NCI-H82 treated with DMSO at 0.1 percent for 48 hours (cell line): Measurements from ENCODE around the gene ATF5.
"Not testable (repeated sequence)": the region's sequence is repeated elsewhere in the genome, so short reads cannot be mapped to it uniquely, and the experiment has no call there.

Experiments
- DNase-seq: peaks from one replicate; lab custom pipeline; 2025; ENCODE audit not compliant: unreplicated experiment; lab: John Stamatoyannopoulos, UW

The ATF5 gene

GRCh38 chr19:49949742-49950589, 21.0 kb downstream of the ATF5 start:
- DNase-seq: no peak

DNA sequence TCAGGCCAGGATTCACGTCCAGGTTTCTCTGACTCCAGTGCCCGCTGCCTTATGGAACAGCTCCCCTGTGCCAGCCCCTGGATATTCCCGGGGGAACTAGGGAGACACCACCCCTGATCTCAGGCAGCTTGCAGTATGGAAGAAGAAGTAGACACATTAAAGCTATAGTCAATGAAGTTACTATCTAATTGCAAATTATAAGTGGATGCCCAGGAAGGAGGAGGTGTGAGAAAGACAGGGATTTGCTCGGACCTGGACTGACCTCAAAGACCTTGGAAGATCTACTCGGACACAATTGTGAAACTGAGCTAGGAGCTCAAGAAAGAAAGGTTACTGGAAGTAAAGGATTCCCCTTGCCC, 21.6 kb downstream of the ATF5 start:
- no peak for DNase-seq

- no peak for DNase-seq
Observed at GRCh38 chr19:49950956-49951526, 22.0 kb downstream of the ATF5 start.

- DNase-seq: no peak
Observed at GRCh38 chr19:49951806-49952478, 22.9 kb downstream of the ATF5 start.

GRCh38 chr19:49952479-49952836, 23.5 kb downstream of the ATF5 start:
- no peak for DNase-seq

DNA sequence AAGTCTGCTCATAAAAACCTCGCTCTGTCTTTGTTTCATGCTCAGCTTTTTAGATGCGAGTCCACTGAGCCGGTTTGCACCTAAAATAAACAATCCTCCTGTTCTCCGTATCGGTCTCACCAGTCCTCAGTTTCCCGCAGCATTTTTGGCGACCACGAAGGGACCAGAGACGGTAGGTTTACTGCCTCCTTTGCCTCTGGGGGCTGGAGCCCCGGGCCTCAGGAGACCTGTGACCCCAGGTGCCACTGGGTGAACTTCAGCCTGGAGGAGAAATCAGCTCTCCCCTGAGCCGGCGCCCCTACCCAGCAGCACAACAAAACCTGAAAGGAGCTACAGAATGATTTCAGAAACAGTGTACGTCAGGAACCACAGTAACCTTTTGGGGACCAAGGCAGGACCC, 23.9 kb downstream of the ATF5 start:
- DNase-seq: no peak

- no peak for DNase-seq
Observed at GRCh38 chr19:49953416-49953815, 24.4 kb downstream of the ATF5 start.

GRCh38 chr19:49954092-49954829, 25.3 kb downstream of the ATF5 start:
- no peak for DNase-seq

- no peak for DNase-seq
Observed at GRCh38 chr19:49954933-49955332, 25.9 kb downstream of the ATF5 start.

- DNase-seq: no peak
Observed at GRCh38 chr19:49956115-49956495, 27.1 kb downstream of the ATF5 start.

DNA sequence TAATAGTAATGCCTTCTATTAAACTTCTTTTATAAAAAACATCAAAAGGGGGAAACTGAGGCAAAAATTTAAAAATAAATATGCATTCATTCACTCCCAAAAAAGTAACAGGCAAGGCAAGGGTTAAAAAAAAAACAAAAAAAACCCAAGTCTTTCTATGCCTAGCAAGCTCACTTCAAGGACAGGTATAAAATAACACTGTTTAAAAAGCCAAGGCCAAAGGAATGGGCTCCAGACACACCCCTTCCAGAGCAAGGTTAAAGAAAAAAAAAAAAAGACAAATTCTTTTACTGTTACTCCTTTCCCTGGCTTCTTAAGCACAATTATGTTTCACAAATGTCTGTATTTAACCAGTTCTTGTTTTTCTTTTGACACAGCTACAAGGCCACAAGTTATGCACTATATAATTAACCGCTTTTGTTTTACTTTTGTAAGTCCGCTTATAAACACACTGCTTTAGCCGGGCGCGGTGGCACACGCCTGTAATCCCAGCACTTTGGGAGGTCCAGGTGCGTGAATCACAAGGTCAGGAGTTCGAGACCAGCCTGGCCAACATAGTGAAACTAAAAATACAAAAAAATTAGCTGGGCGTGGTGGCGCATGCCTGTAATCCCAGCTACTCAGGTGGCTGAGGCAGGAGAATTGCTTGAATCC, 28.4 kb downstream of the ATF5 start:
- no peak for DNase-seq

GRCh38 chr19:49958144-49958543, 29.1 kb downstream of the ATF5 start:
- not testable (repeated sequence) for DNase-seq

DNA sequence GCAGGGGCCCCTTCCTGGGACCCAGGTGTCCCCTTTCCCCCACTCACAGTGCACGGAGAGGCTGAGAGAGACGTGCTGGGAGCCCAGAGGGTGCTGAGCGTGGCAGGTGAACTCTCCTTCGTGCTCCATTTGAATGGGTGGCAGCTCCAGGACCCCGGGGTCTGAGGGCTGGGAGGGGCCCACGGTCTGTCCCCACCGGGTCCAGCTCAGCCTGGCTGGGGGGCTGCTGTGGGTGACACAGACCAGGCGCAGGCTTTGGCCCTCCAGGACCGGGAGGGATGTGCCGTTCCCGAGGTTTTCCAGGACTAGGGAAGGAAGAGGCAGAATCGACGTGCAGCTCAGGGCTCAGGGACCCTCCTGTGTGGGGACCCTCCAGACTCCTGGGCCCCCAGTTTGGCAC, 29.6 kb downstream of the ATF5 start:
- DNase-seq: not testable (repeated sequence)

- not testable (repeated sequence) for DNase-seq
Observed at GRCh38 chr19:49959892-49960291, 30.9 kb downstream of the ATF5 start.

DNA sequence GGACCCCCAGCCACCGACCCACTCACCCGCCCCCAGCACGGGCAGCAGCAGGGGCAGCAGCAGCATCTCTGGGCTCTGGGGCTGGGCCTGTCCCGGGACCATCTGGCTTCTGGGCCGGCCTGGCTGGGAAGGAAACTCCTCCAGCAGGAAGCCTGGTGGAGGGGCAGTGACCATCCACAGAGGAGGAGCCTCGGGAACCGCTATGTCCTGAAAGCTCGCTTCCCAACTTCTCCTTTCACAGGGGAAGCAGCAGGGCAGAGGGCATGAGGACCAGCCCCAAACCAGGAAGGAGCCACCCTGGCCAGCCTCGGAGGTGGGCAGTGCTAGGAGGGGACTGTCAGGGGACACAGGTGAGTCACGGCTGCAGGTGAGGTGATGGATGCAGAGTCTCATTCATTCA, 32.0 kb downstream of the ATF5 start, which contains the start of gene SIGLEC11:
Gene SIGLEC11, minus strand, starts transcription at position 193 of the 400 bp plus-strand sequence. Its CDS starts 91 bp downstream, at position 102.
- DNase-seq: not testable (repeated sequence)

- DNase-seq: no peak
Observed at GRCh38 chr19:49968279-49968922, 39.4 kb downstream of the ATF5 start.

- not testable (repeated sequence) for DNase-seq
Observed at GRCh38 chr19:49969355-49969754, 40.4 kb downstream of the ATF5 start.

DNA sequence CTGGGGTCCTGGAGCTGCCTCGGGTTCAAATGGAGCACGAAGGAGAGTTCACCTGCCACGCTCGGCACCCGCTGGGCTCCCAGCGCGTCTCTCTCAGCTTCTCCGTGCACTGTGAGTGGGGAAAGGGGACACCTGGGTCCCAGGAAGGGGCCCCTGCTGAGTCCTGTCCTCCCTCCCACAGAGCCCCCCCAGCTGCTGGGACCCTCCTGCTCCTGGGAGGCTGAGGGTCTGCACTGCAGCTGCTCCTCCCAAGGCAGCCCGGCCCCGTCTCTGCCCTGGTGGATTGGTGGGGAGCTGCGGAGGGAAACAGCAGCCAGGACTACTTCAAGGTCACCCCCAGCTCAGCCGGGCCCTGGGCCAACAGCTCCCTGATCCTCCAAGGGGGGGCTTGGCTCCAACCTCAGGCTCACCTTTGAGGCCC, 43.0 kb downstream of the ATF5 start:
- DNase-seq: no peak

- DNase-seq: no peak
Observed at GRCh38 chr19:49972841-49973240, 43.8 kb downstream of the ATF5 start.

GRCh38 chr19:49973987-49974386, 45.0 kb downstream of the ATF5 start:
- no peak for DNase-seq
